Measurements from ENCODE around the gene NOS1AP.
A peak's percentile ranks its signal among the peaks of the same experiment; 100 is the strongest.

NOS1AP gene

DNA sequence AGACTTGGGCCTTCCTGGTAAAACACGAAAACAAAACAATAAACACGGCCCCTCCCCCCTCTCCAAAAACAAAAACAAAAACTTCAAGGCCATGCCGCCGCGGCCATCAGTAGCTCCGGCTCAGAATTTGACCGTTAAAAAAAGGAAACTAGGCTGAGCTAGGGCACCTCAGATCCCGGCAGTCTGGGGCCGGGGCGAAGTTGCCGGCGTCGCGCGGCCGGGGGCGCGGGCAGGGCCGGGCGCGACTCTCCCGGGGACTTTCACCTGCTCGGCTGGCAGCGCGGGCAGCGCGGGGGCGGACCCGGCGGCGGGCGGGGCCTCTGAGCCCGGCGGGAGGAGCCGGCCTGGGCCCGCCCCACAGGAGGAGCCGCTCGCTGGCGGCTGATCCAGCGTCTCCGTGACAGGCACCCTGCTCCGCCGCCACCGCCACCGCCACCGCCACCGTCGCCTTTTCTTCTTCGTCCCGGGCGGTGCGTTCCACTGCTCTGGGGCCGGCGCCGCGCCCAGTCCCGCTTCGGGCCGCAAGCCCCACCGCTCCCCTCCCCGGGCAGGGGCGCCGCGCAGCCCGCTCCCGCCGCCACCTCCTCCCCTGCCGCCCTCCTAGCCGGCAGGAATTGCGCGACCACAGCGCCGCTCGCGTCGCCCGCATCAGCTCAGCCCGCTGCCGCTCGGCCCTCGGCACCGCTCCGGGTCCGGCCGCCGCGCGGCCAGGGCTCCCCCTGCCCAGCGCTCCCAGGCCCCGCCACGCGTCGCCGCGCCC is at the start of gene NOS1AP:
NOS1AP (plus strand) TSS at position 358 of the 760 bp plus-strand sequence. CDS start 487 bp downstream, outside the sequence.
- Histone ChIP-seq H3K36me3 (no peaks in the 10 kb centered on the region), H3K27me3 (peaks cover 38% of the 10 kb centered on the region), H3K9me3 (no peaks in the 10 kb centered on the region), H3K4me3 (ENCODE audit: low read depth in 1 of 2, low read length in 1 of 2) (peak within 1 kb of the TSS; percentile 72 to 73), H3K27ac (peak within 1 kb of the TSS; percentile 68), H3K4me1 (ENCODE audit: control insufficient read depth in 1 of 2, insufficient read depth in 1 of 2, low read depth in 1 of 2, low read length in 1 of 2) (peaks cover 24 to 25% of the 10 kb centered on the region in 2 experiments)
- TF ChIP-seq, protein P1, sequence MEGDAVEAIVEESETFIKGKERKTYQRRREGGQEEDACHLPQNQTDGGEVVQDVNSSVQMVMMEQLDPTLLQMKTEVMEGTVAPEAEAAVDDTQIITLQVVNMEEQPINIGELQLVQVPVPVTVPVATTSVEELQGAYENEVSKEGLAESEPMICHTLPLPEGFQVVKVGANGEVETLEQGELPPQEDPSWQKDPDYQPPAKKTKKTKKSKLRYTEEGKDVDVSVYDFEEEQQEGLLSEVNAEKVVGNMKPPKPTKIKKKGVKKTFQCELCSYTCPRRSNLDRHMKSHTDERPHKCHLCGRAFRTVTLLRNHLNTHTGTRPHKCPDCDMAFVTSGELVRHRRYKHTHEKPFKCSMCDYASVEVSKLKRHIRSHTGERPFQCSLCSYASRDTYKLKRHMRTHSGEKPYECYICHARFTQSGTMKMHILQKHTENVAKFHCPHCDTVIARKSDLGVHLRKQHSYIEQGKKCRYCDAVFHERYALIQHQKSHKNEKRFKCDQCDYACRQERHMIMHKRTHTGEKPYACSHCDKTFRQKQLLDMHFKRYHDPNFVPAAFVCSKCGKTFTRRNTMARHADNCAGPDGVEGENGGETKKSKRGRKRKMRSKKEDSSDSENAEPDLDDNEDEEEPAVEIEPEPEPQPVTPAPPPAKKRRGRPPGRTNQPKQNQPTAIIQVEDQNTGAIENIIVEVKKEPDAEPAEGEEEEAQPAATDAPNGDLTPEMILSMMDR (IDR thresholded peaks at IDR 0.05), result no peak

- no peaks in the 10 kb centered on the region for H3K36me3 ChIP-seq
- no peaks in the 10 kb centered on the region for H3K9me3 ChIP-seq
- H3K27me3 ChIP-seq, result peaks cover 52% of the 10 kb centered on the region
- H3K4me1 ChIP-seq (ENCODE audit: control insufficient read depth in 1 of 2, insufficient read depth in 1 of 2, low read depth in 1 of 2, low read length in 1 of 2), result peaks cover 11 to 15% of the 10 kb centered on the region in 2 experiments
- no peak overlapping the region for H3K27ac ChIP-seq
- no peak overlapping the region for H3K4me3 ChIP-seq (ENCODE audit: low read depth in 1 of 2, low read length in 1 of 2)
- TF ChIP-seq, protein P1 (IDR thresholded peaks at IDR 0.05), result no peak
These were observed 49.3 kb upstream of the NOS1AP start for GRCh38 chr1:162020150-162020549.

GRCh38 chr1:162021124-162021523 is 48.4 kb upstream of the NOS1AP start:
- peaks cover 11 to 15% of the 10 kb centered on the region in 2 experiments for H3K4me1 ChIP-seq (ENCODE audit: control insufficient read depth in 1 of 2, insufficient read depth in 1 of 2, low read depth in 1 of 2, low read length in 1 of 2)
- TF ChIP-seq, protein P1 (IDR thresholded peaks at IDR 0.05), result no peak
- peaks cover 53% of the 10 kb centered on the region for H3K27me3 ChIP-seq
- no peaks in the 10 kb centered on the region for H3K36me3 ChIP-seq
- no peak overlapping the region for H3K27ac ChIP-seq
- H3K9me3 ChIP-seq, result no peaks in the 10 kb centered on the region
- H3K4me3 ChIP-seq (ENCODE audit: low read depth in 1 of 2, low read length in 1 of 2), result no peak overlapping the region

DNA sequence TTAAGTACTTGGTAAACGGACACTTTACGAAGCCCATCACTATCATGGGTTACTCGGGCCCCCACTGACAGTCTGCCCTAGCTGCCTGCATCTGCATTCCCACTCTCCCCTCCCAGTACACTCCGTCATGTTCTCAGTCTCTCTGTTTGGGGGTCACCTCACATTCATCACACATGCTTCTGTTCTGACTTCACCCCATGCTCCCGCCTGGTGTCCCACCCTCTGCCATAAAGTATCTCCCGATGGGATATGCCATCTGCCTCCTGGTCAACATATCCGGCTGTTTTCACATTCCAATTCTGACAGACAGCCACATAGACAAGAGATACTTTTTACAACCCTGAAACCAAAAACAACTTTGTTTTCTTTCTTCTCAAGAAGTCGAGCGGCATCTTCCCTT is 46.9 kb upstream of the NOS1AP start:
- H3K4me3 ChIP-seq (ENCODE audit: low read depth in 1 of 2, low read length in 1 of 2), result no peak overlapping the region
- no peaks in the 10 kb centered on the region for H3K36me3 ChIP-seq
- TF ChIP-seq, protein P1 (IDR thresholded peaks at IDR 0.05), result no peak
- no peak overlapping the region for H3K27ac ChIP-seq
- H3K9me3 ChIP-seq, result no peaks in the 10 kb centered on the region
- peaks cover 11 to 15% of the 10 kb centered on the region in 2 experiments for H3K4me1 ChIP-seq (ENCODE audit: control insufficient read depth in 1 of 2, insufficient read depth in 1 of 2, low read depth in 1 of 2, low read length in 1 of 2)
- H3K27me3 ChIP-seq, result peaks cover 65% of the 10 kb centered on the region

GRCh38 chr1:162023181-162023546 is 46.3 kb upstream of the NOS1AP start:
- Histone ChIP-seq H3K4me1 (ENCODE audit: control insufficient read depth in 1 of 2, insufficient read depth in 1 of 2, low read depth in 1 of 2, low read length in 1 of 2) (peaks cover 11 to 15% of the 10 kb centered on the region in 2 experiments), H3K9me3 (no peaks in the 10 kb centered on the region), H3K4me3 (ENCODE audit: low read depth in 1 of 2, low read length in 1 of 2) (peak overlapping the region in 1 of 2 experiments; percentile 66), H3K27ac (no peak overlapping the region), H3K36me3 (no peaks in the 10 kb centered on the region), H3K27me3 (peaks cover 70% of the 10 kb centered on the region)
- TF ChIP-seq, protein P1 (IDR thresholded peaks at IDR 0.05), result no peak
